ENCODE results near the gene CAMTA1.

Gene CAMTA1

GRCh38 chr1:7382971-7383370 lies 597.7 kb downstream of the CAMTA1 start:
- Histone ChIP-seq H3K4me3 (ENCODE audit: low read length) (no peak overlapping the region), H3K79me2 (ENCODE audit: low read length) (no peaks in the 10 kb centered on the region), H3K9me3 (replicated peaks; ENCODE audit: insufficient read depth, low read length) (no peaks in the 10 kb centered on the region), H3K9me2 (replicated peaks; ENCODE audit: insufficient read depth, low read length) (no peaks in the 10 kb centered on the region), H3K9ac (ENCODE audit: low read length) (no peak overlapping the region), H3K4me1 (ENCODE audit: low read length) (no peaks in the 10 kb centered on the region), H3K4me2 (ENCODE audit: low read depth, low read length) (no peak overlapping the region), H3K27ac (ENCODE audit: low read length) (no peak overlapping the region), H3F3A (ENCODE audit: insufficient read depth, low read length) (no peaks in the 10 kb centered on the region), H2AFZ (ENCODE audit: low read length) (no peak overlapping the region), H3K36me3 (replicated peaks; ENCODE audit: insufficient read depth, low read length) (no peaks in the 10 kb centered on the region), H3K27me3 (replicated peaks; ENCODE audit: insufficient read depth, low read length) (peaks cover 87% of the 10 kb centered on the region), H4K20me1 (ENCODE audit: insufficient read depth, low read length) (no peaks in the 10 kb centered on the region)
- no peak for DNase-seq
- TF ChIP-seq CTCF (IDR thresholded peaks at IDR 0.05; ENCODE audit: low read length) (no peak), EZH2 (optimal IDR thresholded peaks at IDR 0.05; ENCODE audit: low read depth, low read length) (no peak), EZH2phosphoT487 (IDR thresholded peaks at IDR 0.05; ENCODE audit: low read length) (no peak)

DNA sequence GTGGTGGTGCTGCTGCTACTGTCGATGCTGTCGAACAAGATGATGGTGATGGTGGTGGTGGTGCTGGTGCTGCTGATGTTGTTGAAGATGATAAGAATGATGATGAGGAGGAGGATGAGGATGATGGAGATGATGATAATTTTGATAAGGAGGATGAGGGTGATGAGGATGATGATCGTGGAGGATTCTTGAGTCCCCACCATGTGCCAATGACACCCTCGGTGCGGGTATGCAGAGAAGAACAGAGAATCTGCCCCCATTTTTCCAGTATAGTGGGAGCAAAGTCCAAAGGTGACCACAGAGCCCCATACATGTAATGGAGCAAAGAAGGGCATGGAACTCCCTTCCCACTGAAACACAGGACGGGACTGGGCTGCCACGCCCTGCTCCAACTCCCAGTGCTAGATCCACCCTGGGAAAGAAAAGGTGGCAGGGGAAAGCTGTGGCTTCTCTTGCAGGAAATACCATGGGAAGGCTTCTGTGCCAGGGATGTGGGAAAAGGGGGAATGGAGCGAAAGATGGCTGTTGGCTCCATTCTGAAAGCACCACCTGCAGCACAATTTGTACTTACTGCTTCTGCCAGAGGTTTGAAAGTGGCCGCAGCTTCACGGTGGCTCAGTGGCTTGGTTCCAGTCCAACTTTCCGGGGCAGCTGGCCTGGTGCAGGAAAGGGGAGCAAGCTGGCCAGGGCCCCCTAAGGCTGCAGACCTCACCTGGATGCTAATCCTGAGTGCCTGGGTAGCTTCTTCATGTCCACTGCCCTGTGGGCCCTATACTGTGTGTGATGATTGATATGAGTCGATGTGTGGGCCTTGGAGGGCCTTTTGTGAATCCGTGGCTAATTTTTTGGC lies 598.6 kb downstream of the CAMTA1 start:
- Histone ChIP-seq H3K4me1 (ENCODE audit: low read length) (no peaks in the 10 kb centered on the region), H3K4me2 (ENCODE audit: low read depth, low read length) (no peak overlapping the region), H3K9me2 (replicated peaks; ENCODE audit: insufficient read depth, low read length) (no peaks in the 10 kb centered on the region), H3F3A (ENCODE audit: insufficient read depth, low read length) (no peaks in the 10 kb centered on the region), H3K27ac (ENCODE audit: low read length) (no peak overlapping the region), H3K27me3 (replicated peaks; ENCODE audit: insufficient read depth, low read length) (peaks cover 87% of the 10 kb centered on the region), H3K4me3 (ENCODE audit: low read length) (no peak overlapping the region), H3K79me2 (ENCODE audit: low read length) (no peaks in the 10 kb centered on the region), H3K9ac (ENCODE audit: low read length) (no peak overlapping the region), H2AFZ (ENCODE audit: low read length) (no peak overlapping the region), H4K20me1 (ENCODE audit: insufficient read depth, low read length) (no peaks in the 10 kb centered on the region), H3K36me3 (replicated peaks; ENCODE audit: insufficient read depth, low read length) (no peaks in the 10 kb centered on the region), H3K9me3 (replicated peaks; ENCODE audit: insufficient read depth, low read length) (no peaks in the 10 kb centered on the region)
- no peak for DNase-seq
- TF ChIP-seq EZH2phosphoT487 (IDR thresholded peaks at IDR 0.05; ENCODE audit: low read length) (no peak), EZH2 (optimal IDR thresholded peaks at IDR 0.05; ENCODE audit: low read depth, low read length) (no peak), CTCF (IDR thresholded peaks at IDR 0.05; ENCODE audit: low read length) (no peak)

- H3K4me2 ChIP-seq (ENCODE audit: low read depth, low read length), result no peak overlapping the region
- H2AFZ ChIP-seq (ENCODE audit: low read length), result no peak overlapping the region
- H3K27ac ChIP-seq (ENCODE audit: low read length), result no peak overlapping the region
- no peak overlapping the region for H3K4me3 ChIP-seq (ENCODE audit: low read length)
- no peaks in the 10 kb centered on the region for H3K9me2 ChIP-seq (replicated peaks; ENCODE audit: insufficient read depth, low read length)
- no peaks in the 10 kb centered on the region for H3K79me2 ChIP-seq (ENCODE audit: low read length)
- peaks cover 87% of the 10 kb centered on the region for H3K27me3 ChIP-seq (replicated peaks; ENCODE audit: insufficient read depth, low read length)
- H3K9ac ChIP-seq (ENCODE audit: low read length), result no peak overlapping the region
- TF ChIP-seq EZH2phosphoT487 (IDR thresholded peaks at IDR 0.05; ENCODE audit: low read length) (no peak), CTCF (IDR thresholded peaks at IDR 0.05; ENCODE audit: low read length) (no peak), EZH2 (optimal IDR thresholded peaks at IDR 0.05; ENCODE audit: low read depth, low read length) (no peak)
- H3K4me1 ChIP-seq (ENCODE audit: low read length), result no peaks in the 10 kb centered on the region
- no peaks in the 10 kb centered on the region for H3K9me3 ChIP-seq (replicated peaks; ENCODE audit: insufficient read depth, low read length)
- H3K36me3 ChIP-seq (replicated peaks; ENCODE audit: insufficient read depth, low read length), result no peaks in the 10 kb centered on the region
- H4K20me1 ChIP-seq (ENCODE audit: insufficient read depth, low read length), result no peaks in the 10 kb centered on the region
- DNase-seq, result no peak
- H3F3A ChIP-seq (ENCODE audit: insufficient read depth, low read length), result no peaks in the 10 kb centered on the region
These were observed 599.4 kb downstream of the CAMTA1 start for GRCh38 chr1:7384679-7385078.
